Measurements from ENCODE around the gene PYGB. TPM values are rescaled to one million over a fixed set of nuclear protein-coding genes. Genes with fewer than 3 reads are reported as not detected.

Gene PYGB
- total RNA-seq, 1 experiment from 2014 or later: 435 TPM

GRCh38 chr20:25308083-25308491 is 60.2 kb downstream of the PYGB start:
- BruUV-seq (replicated peaks): no TSS peak
- Mint-ChIP-seq H3K9me3 (ENCODE audit: unreplicated experiment) (no peaks in the 10 kb centered on the region), H3K4me1 (ENCODE audit: insufficient read depth, unreplicated experiment) (peaks cover 29% of the 10 kb centered on the region), H3K27ac (ENCODE audit: low read depth, unreplicated experiment) (no peak overlapping the region), H3K27me3 (ENCODE audit: insufficient read depth, unreplicated experiment) (no peaks in the 10 kb centered on the region), H3K36me3 (ENCODE audit: insufficient read depth, unreplicated experiment) (peaks cover 17% of the 10 kb centered on the region), H3K4me3 (ENCODE audit: unreplicated experiment) (no peak overlapping the region)
- POLR2A ChIA-PET: interaction anchor here (0.7 to 4.7 kb wide), 5 partner anchors 9 to 426 kb away, joined by 3 to 32 read pairs (median 5); no protein-coding TSS in a partner anchor
- intact Hi-C loops (cut with micrococcal nuclease): no loop called here
- CTCF ChIA-PET: interaction anchor here (0.6 to 5.6 kb wide), 11 partner anchors 9 to 1958 kb away, joined by 3 to 68 read pairs (median 3); no protein-coding TSS in a partner anchor
- DNase-seq (ENCODE audit: unreplicated experiment): no peak
- no peak for TF ChIP-seq CTCF (IDR thresholded peaks at IDR 0.05; ENCODE audit: unreplicated experiment)

GRCh38 chr20:25308671-25309394 is 60.9 kb downstream of the PYGB start:
- no TSS peak for BruUV-seq (replicated peaks)
- DNase-seq (ENCODE audit: unreplicated experiment): peak; percentile 50
- H3K4me1 Mint-ChIP-seq (ENCODE audit: insufficient read depth, unreplicated experiment): peaks cover 29% of the 10 kb centered on the region
- peak overlapping the region; percentile 56 for H3K4me3 Mint-ChIP-seq (ENCODE audit: unreplicated experiment)
- CTCF ChIA-PET: interaction anchor here (0.6 to 5.6 kb wide), 18 partner anchors 8 to 1959 kb away, joined by 3 to 68 read pairs (median 4); partner anchors contain the start of gene GINS1
- intact Hi-C loops (cut with micrococcal nuclease): no loop called here
- no peaks in the 10 kb centered on the region for H3K9me3 Mint-ChIP-seq (ENCODE audit: unreplicated experiment)
- H3K27ac Mint-ChIP-seq (ENCODE audit: low read depth, unreplicated experiment): peak overlapping the region; percentile 88
- no peak for TF ChIP-seq CTCF (IDR thresholded peaks at IDR 0.05; ENCODE audit: unreplicated experiment)
- H3K27me3 Mint-ChIP-seq (ENCODE audit: insufficient read depth, unreplicated experiment): no peaks in the 10 kb centered on the region
- peaks cover 10% of the 10 kb centered on the region for H3K36me3 Mint-ChIP-seq (ENCODE audit: insufficient read depth, unreplicated experiment)
- POLR2A ChIA-PET: interaction anchor here (1.2 to 4.7 kb wide), 8 partner anchors 10 to 315 kb away, joined by 5 to 32 read pairs (median 10); partner anchors contain the start of genes ABHD12, APMAP, GINS1 and PYGB

GRCh38 chr20:25309395-25310267 is 61.7 kb downstream of the PYGB start:
- Mint-ChIP-seq H3K27me3 (ENCODE audit: insufficient read depth, unreplicated experiment) (no peaks in the 10 kb centered on the region), H3K4me1 (ENCODE audit: insufficient read depth, unreplicated experiment) (peaks cover 29% of the 10 kb centered on the region), H3K9me3 (ENCODE audit: unreplicated experiment) (no peaks in the 10 kb centered on the region), H3K27ac (ENCODE audit: low read depth, unreplicated experiment) (peak overlapping the region; percentile 88), H3K36me3 (ENCODE audit: insufficient read depth, unreplicated experiment) (peaks cover 10% of the 10 kb centered on the region), H3K4me3 (ENCODE audit: unreplicated experiment) (peak overlapping the region; percentile 56)
- DNase-seq (ENCODE audit: unreplicated experiment): peak; percentile 85
- TF ChIP-seq CTCF (IDR thresholded peaks at IDR 0.05; ENCODE audit: unreplicated experiment): no peak
- intact Hi-C loops (cut with micrococcal nuclease): loop anchor here (1.0 kb wide), 1 partner anchor 90 kb away; no protein-coding TSS in a partner anchor
- ChIA-PET CTCF (interaction anchor here (0.6 to 5.6 kb wide), 19 partner anchors 9 to 247 kb away, joined by 3 to 68 read pairs (median 4); partner anchors contain the start of gene GINS1), POLR2A (interaction anchor here (0.7 to 4.7 kb wide), 14 partner anchors 8 to 379 kb away, joined by 3 to 32 read pairs (median 8); partner anchors contain the start of genes ABHD12, APMAP, GINS1 and PYGB)
- no TSS peak for BruUV-seq (replicated peaks)

All from MCF 10A (cell line).